Measurements from ENCODE around the gene ETV7. TPM values are rescaled to one million over a fixed set of nuclear protein-coding genes. Genes with fewer than 3 reads are reported as not detected.

The ETV7 gene
- total and polyA plus RNA-seq, 2 experiments from 2014 or later, result 0.47 to 1.2 TPM

GRCh38 chr6:36358226-36358915 is 29.1 kb downstream of the ETV7 start (continued):
- TF ChIP-seq, protein P1, sequence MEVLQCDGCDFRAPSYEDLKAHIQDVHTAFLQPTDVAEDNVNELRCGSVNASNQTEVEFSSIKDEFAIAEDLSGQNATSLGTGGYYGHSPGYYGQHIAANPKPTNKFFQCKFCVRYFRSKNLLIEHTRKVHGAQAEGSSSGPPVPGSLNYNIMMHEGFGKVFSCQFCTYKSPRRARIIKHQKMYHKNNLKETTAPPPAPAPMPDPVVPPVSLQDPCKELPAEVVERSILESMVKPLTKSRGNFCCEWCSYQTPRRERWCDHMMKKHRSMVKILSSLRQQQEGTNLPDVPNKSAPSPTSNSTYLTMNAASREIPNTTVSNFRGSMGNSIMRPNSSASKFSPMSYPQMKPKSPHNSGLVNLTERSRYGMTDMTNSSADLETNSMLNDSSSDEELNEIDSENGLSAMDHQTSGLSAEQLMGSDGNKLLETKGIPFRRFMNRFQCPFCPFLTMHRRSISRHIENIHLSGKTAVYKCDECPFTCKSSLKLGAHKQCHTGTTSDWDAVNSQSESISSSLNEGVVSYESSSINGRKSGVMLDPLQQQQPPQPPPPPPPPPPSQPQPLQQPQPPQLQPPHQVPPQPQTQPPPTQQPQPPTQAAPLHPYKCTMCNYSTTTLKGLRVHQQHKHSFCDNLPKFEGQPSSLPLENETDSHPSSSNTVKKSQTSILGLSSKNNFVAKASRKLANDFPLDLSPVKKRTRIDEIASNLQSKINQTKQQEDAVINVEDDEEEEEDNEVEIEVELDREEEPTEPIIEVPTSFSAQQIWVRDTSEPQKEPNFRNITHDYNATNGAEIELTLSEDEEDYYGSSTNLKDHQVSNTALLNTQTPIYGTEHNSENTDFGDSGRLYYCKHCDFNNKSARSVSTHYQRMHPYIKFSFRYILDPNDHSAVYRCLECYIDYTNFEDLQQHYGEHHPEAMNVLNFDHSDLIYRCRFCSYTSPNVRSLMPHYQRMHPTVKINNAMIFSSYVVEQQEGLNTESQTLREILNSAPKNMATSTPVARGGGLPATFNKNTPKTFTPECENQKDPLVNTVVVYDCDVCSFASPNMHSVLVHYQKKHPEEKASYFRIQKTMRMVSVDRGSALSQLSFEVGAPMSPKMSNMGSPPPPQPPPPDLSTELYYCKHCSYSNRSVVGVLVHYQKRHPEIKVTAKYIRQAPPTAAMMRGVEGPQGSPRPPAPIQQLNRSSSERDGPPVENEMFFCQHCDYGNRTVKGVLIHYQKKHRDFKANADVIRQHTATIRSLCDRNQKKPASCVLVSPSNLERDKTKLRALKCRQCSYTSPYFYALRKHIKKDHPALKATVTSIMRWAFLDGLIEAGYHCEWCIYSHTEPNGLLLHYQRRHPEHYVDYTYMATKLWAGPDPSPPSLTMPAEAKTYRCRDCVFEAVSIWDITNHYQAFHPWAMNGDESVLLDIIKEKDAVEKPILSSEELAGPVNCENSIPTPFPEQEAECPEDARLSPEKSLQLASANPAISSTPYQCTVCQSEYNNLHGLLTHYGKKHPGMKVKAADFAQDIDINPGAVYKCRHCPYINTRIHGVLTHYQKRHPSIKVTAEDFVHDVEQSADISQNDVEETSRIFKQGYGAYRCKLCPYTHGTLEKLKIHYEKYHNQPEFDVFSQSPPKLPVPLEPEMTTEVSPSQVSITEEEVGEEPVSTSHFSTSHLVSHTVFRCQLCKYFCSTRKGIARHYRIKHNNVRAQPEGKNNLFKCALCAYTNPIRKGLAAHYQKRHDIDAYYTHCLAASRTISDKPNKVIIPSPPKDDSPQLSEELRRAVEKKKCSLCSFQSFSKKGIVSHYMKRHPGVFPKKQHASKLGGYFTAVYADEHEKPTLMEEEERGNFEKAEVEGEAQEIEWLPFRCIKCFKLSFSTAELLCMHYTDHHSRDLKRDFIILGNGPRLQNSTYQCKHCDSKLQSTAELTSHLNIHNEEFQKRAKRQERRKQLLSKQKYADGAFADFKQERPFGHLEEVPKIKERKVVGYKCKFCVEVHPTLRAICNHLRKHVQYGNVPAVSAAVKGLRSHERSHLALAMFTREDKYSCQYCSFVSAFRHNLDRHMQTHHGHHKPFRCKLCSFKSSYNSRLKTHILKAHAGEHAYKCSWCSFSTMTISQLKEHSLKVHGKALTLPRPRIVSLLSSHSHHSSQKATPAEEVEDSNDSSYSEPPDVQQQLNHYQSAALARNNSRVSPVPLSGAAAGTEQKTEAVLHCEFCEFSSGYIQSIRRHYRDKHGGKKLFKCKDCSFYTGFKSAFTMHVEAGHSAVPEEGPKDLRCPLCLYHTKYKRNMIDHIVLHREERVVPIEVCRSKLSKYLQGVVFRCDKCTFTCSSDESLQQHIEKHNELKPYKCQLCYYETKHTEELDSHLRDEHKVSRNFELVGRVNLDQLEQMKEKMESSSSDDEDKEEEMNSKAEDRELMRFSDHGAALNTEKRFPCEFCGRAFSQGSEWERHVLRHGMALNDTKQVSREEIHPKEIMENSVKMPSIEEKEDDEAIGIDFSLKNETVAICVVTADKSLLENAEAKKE (CRISPR knock-in tag; IDR thresholded peaks at IDR 0.05), result no peak
- TF ChIP-seq ZNF331 (CRISPR knock-in tag; IDR thresholded peaks at IDR 0.05; ENCODE audit: low read depth), result no peak
- TF ChIP-seq JUNB (IDR thresholded peaks at IDR 0.05; ENCODE audit: unreplicated experiment), result no peak
- TF ChIP-seq EZH2 (IDR thresholded peaks at IDR 0.05; ENCODE audit: low read depth, unreplicated experiment), result no peak

GRCh38 chr6:36357872-36358225 is 29.6 kb downstream of the ETV7 start:
- Mint-ChIP-seq H3K4me3 (no peak overlapping the region), H3K36me3 (ENCODE audit: low read depth) (no peaks in the 10 kb centered on the region; the same call in 2 of the 3 replicates), H3K27me3 (ENCODE audit: insufficient read depth, low read depth, poor library complexity) (no peaks in the 10 kb centered on the region), H3K9me3 (no peaks in the 10 kb centered on the region; the same call in 1 of the 3 replicates), H3K27ac (no peak overlapping the region), H3K4me1 (no peaks in the 10 kb centered on the region)
- H3K9me2 ChIP-seq (ENCODE audit: insufficient read depth), result no peaks in the 10 kb centered on the region
- TF ChIP-seq EZH2phosphoT487 (IDR thresholded peaks at IDR 0.05; ENCODE audit: unreplicated experiment) (no peak), NANOG (IDR thresholded peaks at IDR 0.05; ENCODE audit: borderline replicate concordance) (no peak), STAT1 (IDR thresholded peaks at IDR 0.05; ENCODE audit: unreplicated experiment) (no peak), EZH2 (IDR thresholded peaks at IDR 0.05; ENCODE audit: low read depth, unreplicated experiment) (no peak), CREB1 (CRISPR knock-in tag; IDR thresholded peaks at IDR 0.05; ENCODE audit: low read depth) (no peak)
- TF ChIP-seq, protein P2, sequence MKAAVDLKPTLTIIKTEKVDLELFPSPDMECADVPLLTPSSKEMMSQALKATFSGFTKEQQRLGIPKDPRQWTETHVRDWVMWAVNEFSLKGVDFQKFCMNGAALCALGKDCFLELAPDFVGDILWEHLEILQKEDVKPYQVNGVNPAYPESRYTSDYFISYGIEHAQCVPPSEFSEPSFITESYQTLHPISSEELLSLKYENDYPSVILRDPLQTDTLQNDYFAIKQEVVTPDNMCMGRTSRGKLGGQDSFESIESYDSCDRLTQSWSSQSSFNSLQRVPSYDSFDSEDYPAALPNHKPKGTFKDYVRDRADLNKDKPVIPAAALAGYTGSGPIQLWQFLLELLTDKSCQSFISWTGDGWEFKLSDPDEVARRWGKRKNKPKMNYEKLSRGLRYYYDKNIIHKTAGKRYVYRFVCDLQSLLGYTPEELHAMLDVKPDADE (IDR thresholded peaks at IDR 0.05), result no peak
- H4K20me1 ChIP-seq (replicated peaks; ENCODE audit: insufficient read depth), result no peaks in the 10 kb centered on the region
- ATAC-seq (no peak), DNase-seq (ENCODE audit: low spot score) (no peak)
- no peaks in the 10 kb centered on the region for H3F3A ChIP-seq (replicated peaks; ENCODE audit: low read depth)
- H3K4me2 ChIP-seq, result no peak overlapping the region
- H3K79me2 ChIP-seq (replicated peaks; ENCODE audit: insufficient read depth), result no peaks in the 10 kb centered on the region
- no peak overlapping the region for H2AFZ ChIP-seq
- no peak overlapping the region for H3K4me3 ChIP-seq
- H3K4me1 ChIP-seq (ENCODE audit: insufficient read depth), result no peaks in the 10 kb centered on the region
- H3K36me3 ChIP-seq (ENCODE audit: insufficient read depth), result no peaks in the 10 kb centered on the region
- no peak overlapping the region for H3K27ac ChIP-seq (ENCODE audit: low read depth)
- no peaks in the 10 kb centered on the region for H3K27me3 ChIP-seq (ENCODE audit: insufficient read depth)
